Measurements from ENCODE around the gene SLC39A11.

Gene SLC39A11

DNA sequence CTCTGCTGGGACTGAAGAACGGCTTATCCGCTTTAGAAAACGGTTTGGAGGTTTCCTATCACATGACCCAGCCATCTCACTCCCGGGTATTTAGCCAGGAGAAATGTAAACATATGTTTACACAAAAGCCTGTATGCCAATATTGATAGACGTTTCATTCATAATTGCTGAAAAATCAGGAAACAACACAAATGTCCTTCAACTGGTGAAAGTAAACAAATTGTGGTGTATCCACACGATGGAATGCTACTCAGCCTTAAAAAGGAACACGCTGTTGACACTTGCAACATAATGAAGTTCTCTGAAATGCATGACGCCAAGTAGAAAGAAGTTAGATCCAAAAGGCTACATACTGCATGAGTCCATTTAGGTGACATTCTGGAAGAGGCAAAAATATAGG lies 157.6 kb downstream of the SLC39A11 start:
- Histone ChIP-seq H3K4me3 (no peak overlapping the region), H3K27ac (no peak overlapping the region)
- DNase-seq (ENCODE audit: low spot score): no peak
- TF ChIP-seq, protein P1, sequence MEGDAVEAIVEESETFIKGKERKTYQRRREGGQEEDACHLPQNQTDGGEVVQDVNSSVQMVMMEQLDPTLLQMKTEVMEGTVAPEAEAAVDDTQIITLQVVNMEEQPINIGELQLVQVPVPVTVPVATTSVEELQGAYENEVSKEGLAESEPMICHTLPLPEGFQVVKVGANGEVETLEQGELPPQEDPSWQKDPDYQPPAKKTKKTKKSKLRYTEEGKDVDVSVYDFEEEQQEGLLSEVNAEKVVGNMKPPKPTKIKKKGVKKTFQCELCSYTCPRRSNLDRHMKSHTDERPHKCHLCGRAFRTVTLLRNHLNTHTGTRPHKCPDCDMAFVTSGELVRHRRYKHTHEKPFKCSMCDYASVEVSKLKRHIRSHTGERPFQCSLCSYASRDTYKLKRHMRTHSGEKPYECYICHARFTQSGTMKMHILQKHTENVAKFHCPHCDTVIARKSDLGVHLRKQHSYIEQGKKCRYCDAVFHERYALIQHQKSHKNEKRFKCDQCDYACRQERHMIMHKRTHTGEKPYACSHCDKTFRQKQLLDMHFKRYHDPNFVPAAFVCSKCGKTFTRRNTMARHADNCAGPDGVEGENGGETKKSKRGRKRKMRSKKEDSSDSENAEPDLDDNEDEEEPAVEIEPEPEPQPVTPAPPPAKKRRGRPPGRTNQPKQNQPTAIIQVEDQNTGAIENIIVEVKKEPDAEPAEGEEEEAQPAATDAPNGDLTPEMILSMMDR (IDR thresholded peaks at IDR 0.05): no peak

DNA sequence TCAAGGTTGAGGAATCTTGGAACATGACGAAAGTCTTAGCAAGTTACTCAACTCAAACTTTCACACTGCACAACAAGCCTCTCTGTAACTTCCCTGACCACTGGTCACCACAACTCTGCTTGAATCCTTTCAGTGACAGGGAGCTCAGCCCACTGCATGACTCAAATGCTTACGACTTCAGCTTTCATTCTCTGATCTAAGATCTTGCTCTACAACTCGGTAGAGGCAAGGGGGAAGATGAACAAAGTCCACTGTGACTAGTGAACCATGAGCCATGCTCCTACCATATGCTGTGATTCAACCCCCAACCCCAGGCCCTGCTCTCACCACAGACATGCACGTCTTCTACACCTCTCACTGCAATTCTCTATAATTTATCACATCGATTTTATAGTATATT lies 160.9 kb downstream of the SLC39A11 start:
- H3K27ac ChIP-seq: no peak overlapping the region
- DNase-seq (ENCODE audit: low spot score): no peak
- TF ChIP-seq, protein P1 (IDR thresholded peaks at IDR 0.05): no peak
- no peak overlapping the region for H3K4me3 ChIP-seq

DNA sequence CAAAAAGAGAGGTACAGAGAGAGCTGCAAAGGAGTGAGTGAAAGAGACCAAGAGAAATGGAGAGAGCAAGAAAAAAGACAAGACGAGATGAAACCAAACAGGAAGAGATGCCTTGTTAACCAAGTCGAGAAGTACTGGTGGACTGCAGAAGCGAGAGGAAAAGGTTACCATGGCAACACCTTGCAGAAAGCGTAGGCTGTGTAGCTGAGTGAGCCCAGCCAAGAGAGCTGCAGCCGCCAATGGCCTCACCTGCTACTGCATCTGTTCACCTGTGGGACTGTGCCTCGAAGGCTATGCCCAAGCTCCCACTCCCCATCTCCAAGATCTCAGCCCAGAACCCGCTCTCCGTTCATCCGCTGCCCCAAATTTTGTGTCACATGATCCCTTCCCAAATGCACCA lies 161.3 kb downstream of the SLC39A11 start:
- no peak for DNase-seq (ENCODE audit: low spot score)
- no peak overlapping the region for H3K4me3 ChIP-seq
- TF ChIP-seq, protein P1 (IDR thresholded peaks at IDR 0.05): no peak
- no peak overlapping the region for H3K27ac ChIP-seq

DNA sequence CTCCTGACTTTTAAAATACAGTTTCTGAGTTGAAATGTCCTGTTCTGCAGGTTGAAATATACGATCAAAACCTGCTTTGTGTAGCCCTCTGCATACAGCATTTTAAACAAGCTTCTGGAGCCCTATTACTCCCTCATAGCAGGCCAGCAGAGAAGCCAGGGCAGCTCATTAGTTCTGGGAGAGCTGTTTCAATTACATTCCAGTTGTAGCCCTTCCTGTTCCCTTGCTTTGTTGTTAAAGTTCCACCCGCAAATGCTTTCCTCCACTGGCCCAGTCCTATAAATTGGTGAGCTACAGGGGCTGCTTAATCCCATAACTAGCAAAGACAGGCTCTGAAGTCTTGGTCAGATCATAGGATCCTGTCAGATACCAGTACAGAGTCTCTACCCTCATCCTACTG lies 162.5 kb downstream of the SLC39A11 start:
- Histone ChIP-seq H3K4me3 (no peak overlapping the region), H3K27ac (no peak overlapping the region)
- TF ChIP-seq, protein P1 (IDR thresholded peaks at IDR 0.05): no peak
- no peak for DNase-seq (ENCODE audit: low spot score)

DNA sequence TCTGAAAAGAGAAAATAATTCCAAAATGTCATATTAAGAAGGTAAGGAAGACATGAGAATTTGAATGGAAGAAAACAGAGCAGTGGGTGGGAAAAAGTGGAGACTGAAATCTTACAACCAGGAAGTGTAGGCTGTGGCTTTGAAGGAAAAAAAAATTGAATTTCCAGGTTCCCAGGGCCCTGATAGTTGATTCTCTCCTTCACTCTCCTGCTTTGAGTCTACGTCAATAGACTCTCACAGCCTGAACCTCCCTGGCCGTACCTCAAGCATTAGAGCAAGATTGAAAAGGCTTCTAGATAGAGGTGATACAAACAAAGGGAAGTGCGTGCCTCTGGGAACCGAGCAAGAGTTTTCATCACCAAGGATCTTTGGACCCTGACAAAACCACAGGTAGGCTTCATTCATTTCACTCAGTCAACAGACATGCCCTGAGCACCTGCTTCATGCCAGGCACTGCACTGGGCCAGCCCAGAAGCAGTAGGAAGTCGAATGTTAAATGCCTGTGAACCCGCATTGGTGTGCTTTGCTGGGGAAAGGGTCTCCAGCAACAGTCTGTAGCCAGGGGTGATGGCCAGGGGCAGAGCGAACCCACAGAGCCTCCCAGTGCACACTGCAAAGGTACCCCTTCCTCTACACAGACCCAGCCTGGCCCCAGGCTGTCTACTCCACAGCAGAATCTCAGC lies 163.9 kb downstream of the SLC39A11 start:
- DNase-seq (ENCODE audit: low spot score): no peak
- Histone ChIP-seq H3K27ac (no peak overlapping the region), H3K4me3 (no peak overlapping the region)
- TF ChIP-seq, protein P1 (IDR thresholded peaks at IDR 0.05): no peak

DNA sequence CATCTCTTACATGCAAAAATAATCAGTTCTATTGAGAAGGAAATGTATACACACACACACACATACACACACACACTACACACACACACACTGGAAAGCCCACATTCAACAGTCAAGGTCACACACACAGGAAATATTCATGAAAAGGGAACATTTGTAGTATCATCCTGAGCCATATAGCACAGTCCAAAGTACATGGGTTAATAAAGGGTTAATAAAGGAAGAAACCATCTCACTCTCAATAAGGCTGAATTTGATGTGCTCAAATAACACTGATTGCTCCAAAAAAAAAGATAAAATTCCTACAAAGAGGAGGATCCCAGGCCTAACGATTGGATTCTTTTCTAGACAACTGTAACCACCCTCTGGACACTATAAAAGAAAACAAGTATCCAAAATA lies 164.7 kb downstream of the SLC39A11 start:
- TF ChIP-seq, protein P1 (IDR thresholded peaks at IDR 0.05): no peak
- DNase-seq (ENCODE audit: low spot score): no peak
- Histone ChIP-seq H3K4me3 (no peak overlapping the region), H3K27ac (no peak overlapping the region)

DNA sequence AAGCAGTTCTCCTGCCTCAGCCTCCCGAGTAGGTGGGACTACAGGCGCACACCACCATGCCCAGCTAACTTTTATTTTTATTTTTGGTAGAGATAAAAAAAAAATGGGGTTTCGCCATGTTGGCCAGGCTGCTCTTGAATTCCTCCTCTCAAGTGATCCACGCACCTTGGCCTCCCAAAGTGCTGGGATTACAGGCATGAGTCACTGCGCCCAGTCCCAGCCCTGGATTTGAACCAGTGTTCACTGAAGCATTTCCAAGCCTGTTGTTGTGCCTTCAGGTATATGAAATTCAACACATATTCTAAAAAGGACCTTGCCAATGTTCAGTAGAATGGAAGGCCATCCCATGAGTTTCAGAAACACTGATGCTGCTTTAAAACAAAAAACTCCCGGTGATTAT lies 165.3 kb downstream of the SLC39A11 start:
- Histone ChIP-seq H3K27ac (no peak overlapping the region), H3K4me3 (no peak overlapping the region)
- TF ChIP-seq, protein P1 (IDR thresholded peaks at IDR 0.05): no peak
- DNase-seq (ENCODE audit: low spot score): no peak

Data from coronary artery (tissue), 2 donors.